ENCODE results near the gene PLSCR5.

PLSCR5 gene

DNA sequence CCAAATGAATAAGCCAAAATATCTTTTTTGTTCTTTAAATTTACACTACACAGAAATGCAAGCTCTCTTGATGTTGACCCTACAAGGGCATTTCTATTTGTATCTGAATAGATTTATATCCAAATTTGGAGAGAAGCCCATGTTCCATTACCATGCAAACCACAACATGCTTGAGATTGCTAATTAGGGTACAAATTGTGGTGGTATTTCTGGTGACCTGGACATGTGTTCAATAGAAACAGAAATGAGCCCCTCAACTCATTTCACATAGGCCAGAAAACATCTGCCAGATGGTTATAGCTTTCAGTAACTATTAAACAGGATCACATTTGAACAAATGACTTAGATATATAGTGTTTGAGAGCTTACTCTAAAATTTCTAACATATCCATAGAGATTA is 23.5 kb upstream of the PLSCR5 start:
- no peak overlapping the region for H3K9ac ChIP-seq (ENCODE audit: low read length)
- H3K4me1 ChIP-seq (ENCODE audit: control insufficient read depth, insufficient read depth, low read length): no peaks in the 10 kb centered on the region; the same call in 1 of the 2 replicates
- H3K36me3 ChIP-seq (ENCODE audit: control insufficient read depth, insufficient read depth, low read length): no peaks in the 10 kb centered on the region
- H3K4me3 ChIP-seq (ENCODE audit: low read depth, low read length): no peak overlapping the region
- no peaks in the 10 kb centered on the region for H3K27me3 ChIP-seq (ENCODE audit: control insufficient read depth, insufficient read depth, low read length)
- no peak overlapping the region for H3K27ac ChIP-seq (ENCODE audit: low read depth, low read length)
- H3K9me3 ChIP-seq (ENCODE audit: control insufficient read depth, insufficient read depth, low read depth, low read length): no peaks in the 10 kb centered on the region

DNA sequence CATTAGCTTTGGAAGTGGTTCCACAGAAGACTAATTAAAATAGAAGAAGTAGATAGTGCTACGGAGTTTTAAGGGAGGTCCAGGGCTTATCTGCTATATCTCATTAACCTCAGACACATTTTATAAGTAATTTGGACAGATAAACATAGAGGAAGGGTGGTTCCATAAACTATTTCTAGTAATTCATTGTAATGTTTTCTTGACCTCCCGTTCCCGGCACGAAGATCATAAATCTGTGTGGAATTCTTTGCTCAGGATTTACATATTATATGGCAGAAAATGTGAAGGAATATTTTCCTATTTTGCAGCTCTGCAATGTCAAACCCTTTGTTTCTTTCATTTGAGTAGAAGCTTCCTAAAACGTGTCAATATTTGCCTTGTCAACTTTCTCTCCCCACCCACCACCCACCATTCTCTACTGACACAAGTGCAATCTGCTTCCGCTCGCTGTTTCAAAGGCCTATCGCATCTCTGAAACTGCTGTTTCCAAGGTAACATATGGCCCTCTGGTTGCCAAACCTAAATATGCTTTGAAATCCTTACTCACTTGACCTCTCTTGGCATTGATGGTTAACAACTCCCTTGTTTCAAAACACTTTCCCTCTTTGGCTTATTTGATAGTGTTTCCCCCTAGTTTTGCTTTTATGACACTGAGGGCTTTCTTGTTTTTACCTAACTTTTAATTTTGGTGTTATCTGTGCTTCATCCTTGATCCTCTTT is 21.4 kb upstream of the PLSCR5 start:
- Histone ChIP-seq H3K36me3 (ENCODE audit: control insufficient read depth, insufficient read depth, low read length) (no peaks in the 10 kb centered on the region), H3K27ac (ENCODE audit: low read depth, low read length) (no peak overlapping the region), H3K9me3 (ENCODE audit: control insufficient read depth, insufficient read depth, low read depth, low read length) (no peaks in the 10 kb centered on the region), H3K4me1 (ENCODE audit: control insufficient read depth, insufficient read depth, low read length) (no peaks in the 10 kb centered on the region; the same call in 1 of the 2 replicates), H3K9ac (ENCODE audit: low read length) (no peak overlapping the region), H3K4me3 (ENCODE audit: low read depth, low read length) (no peak overlapping the region), H3K27me3 (ENCODE audit: control insufficient read depth, insufficient read depth, low read length) (no peaks in the 10 kb centered on the region)

DNA sequence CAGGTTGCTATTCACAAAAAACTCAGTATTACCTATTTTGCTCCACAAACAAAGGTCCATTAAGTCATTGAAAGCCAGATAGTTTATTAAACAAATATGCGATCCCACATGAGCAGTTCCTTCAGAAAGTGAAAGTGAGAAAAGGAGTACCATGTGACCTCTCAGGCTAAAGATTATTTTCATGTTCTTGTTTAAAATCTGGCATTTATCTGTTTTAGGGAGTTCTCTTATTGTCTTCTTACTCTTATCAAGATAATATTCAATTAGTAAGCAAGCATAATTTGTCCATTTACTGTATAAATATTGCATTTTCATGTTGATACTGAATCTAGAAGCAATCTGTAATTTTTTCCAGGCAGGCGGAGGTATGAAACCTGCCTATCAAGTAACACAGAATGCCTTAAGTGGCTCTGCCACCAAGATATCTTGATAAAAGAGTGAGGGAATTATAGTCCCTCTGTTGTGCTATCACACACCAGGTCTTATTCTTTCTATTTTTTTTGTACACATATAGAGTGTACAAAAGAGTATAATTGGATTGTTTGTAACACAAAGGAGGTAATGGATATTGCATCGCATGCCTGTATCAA is 20.1 kb upstream of the PLSCR5 start:
- Histone ChIP-seq H3K36me3 (ENCODE audit: control insufficient read depth, insufficient read depth, low read length) (no peaks in the 10 kb centered on the region), H3K9me3 (ENCODE audit: control insufficient read depth, insufficient read depth, low read depth, low read length) (no peaks in the 10 kb centered on the region), H3K4me1 (ENCODE audit: control insufficient read depth, insufficient read depth, low read length) (no peaks in the 10 kb centered on the region; the same call in 1 of the 2 replicates), H3K27ac (ENCODE audit: low read depth, low read length) (no peak overlapping the region), H3K4me3 (ENCODE audit: low read depth, low read length) (no peak overlapping the region), H3K9ac (ENCODE audit: low read length) (no peak overlapping the region), H3K27me3 (ENCODE audit: control insufficient read depth, insufficient read depth, low read length) (no peaks in the 10 kb centered on the region)

DNA sequence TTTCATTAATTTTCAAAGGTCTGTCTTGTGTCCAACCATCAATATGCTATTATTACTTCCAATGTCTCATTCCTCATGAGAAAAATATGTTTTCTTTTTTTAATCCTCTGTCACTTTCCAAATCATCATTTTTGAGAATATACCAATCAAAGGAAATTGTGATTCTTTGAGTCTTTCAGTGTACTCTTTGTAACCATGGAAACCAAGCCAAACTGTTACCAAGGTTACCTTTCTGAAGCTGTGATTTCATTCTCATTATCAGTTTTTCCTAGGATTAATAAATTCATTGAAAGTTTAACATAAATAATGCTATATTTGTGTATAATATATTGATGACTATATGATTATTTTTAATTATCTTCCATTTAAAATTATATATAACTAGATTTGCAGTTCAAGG is 16.6 kb upstream of the PLSCR5 start:
- Histone ChIP-seq H3K9ac (ENCODE audit: low read length) (no peak overlapping the region), H3K4me3 (ENCODE audit: low read depth, low read length) (no peak overlapping the region), H3K9me3 (ENCODE audit: control insufficient read depth, insufficient read depth, low read depth, low read length) (no peaks in the 10 kb centered on the region), H3K4me1 (ENCODE audit: control insufficient read depth, insufficient read depth, low read length) (no peaks in the 10 kb centered on the region), H3K27me3 (ENCODE audit: control insufficient read depth, insufficient read depth, low read length) (no peaks in the 10 kb centered on the region), H3K27ac (ENCODE audit: low read depth, low read length) (no peak overlapping the region), H3K36me3 (ENCODE audit: control insufficient read depth, insufficient read depth, low read length) (no peaks in the 10 kb centered on the region)

- Histone ChIP-seq H3K4me3 (ENCODE audit: low read depth, low read length) (no peak overlapping the region), H3K9ac (ENCODE audit: low read length) (no peak overlapping the region), H3K4me1 (ENCODE audit: control insufficient read depth, insufficient read depth, low read length) (no peaks in the 10 kb centered on the region), H3K27ac (ENCODE audit: low read depth, low read length) (no peak overlapping the region), H3K36me3 (ENCODE audit: control insufficient read depth, insufficient read depth, low read length) (no peaks in the 10 kb centered on the region), H3K27me3 (ENCODE audit: control insufficient read depth, insufficient read depth, low read length) (no peaks in the 10 kb centered on the region), H3K9me3 (ENCODE audit: control insufficient read depth, insufficient read depth, low read depth, low read length) (no peaks in the 10 kb centered on the region)
Observed at GRCh38 chr3:146612015-146612414, 6.9 kb upstream of the PLSCR5 start.

DNA sequence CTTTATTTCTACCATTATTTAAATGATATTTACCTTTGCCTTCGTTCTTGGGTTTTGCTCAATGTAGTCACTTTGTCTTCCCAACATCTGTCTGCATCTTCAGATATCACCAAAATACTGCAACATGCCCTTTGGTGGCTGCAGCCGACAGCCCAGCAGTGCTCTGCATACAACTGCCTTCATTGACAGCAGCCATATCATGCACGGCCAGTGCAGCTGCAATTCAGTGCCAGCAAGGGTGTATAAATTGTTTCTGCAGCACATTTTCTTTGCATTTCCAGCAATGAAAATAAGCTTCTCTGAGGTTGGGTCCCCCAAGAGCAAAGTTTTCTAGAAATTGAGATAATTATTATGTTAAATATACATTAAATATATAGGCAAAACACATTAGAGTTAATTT is 6.0 kb upstream of the PLSCR5 start:
- Histone ChIP-seq H3K4me1 (ENCODE audit: control insufficient read depth, insufficient read depth, low read length) (no peaks in the 10 kb centered on the region), H3K9me3 (ENCODE audit: control insufficient read depth, insufficient read depth, low read depth, low read length) (no peaks in the 10 kb centered on the region), H3K27me3 (ENCODE audit: control insufficient read depth, insufficient read depth, low read length) (no peaks in the 10 kb centered on the region), H3K9ac (ENCODE audit: low read length) (no peak overlapping the region), H3K27ac (ENCODE audit: low read depth, low read length) (no peak overlapping the region), H3K36me3 (ENCODE audit: control insufficient read depth, insufficient read depth, low read length) (no peaks in the 10 kb centered on the region), H3K4me3 (ENCODE audit: low read depth, low read length) (no peak overlapping the region)

DNA sequence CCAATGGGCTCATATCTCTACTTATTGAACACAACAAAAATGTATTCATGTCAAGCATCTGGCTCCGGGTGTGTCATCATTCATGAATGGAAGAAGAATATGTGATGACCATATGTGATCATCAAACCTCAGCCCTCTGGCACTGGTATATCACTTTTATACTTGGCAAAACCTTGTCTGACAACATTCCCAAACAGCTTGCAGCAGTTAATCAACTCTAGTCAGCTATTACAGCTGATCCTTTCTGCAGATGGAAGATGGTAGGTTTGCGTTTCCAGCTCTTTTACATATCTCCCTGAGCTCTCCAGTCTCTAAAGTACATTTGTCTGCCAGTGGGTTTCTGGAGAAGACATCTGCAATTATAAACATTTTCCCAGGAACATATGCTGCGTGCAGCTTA is 6.6 kb downstream of the PLSCR5 start:
- no peaks in the 10 kb centered on the region for H3K36me3 ChIP-seq (ENCODE audit: control insufficient read depth, insufficient read depth, low read length)
- H3K27ac ChIP-seq (ENCODE audit: low read depth, low read length): no peak overlapping the region
- no peak overlapping the region for H3K9ac ChIP-seq (ENCODE audit: low read length)
- no peaks in the 10 kb centered on the region for H3K27me3 ChIP-seq (ENCODE audit: control insufficient read depth, insufficient read depth, low read length)
- no peaks in the 10 kb centered on the region for H3K4me1 ChIP-seq (ENCODE audit: control insufficient read depth, insufficient read depth, low read length)
- H3K4me3 ChIP-seq (ENCODE audit: low read depth, low read length): no peak overlapping the region
- H3K9me3 ChIP-seq (ENCODE audit: control insufficient read depth, insufficient read depth, low read depth, low read length): no peaks in the 10 kb centered on the region

DNA sequence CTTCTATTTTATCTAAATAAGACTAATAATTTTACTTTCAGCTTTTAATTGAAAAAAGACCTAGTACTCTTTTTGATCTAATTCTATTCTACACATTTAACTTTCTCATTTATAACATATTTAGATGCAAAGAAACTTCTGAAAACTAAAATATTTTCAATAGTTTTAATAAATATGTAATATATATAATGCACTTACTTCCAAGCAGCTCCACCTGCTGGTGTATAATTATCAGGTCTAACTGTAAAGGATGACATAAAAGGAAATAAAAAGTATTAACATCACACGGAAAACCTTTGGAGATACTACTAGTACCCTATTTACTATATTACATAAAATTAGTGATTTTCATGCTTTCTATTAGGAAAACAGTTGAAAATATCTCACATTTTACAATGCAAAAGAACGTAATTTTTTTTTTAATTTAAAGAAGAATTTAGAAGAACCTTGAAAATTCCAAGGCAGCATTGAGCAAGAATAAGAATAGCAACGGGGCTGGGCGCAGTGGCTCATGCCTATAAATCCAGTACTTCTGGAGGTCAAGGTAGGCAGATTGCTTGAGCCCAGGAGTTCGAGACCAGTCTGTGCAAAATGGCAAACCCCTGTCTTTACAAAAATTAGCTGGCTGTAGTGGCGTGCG is 10.2 kb downstream of the PLSCR5 start:
- H3K9ac ChIP-seq (ENCODE audit: low read length): no peak overlapping the region
- no peaks in the 10 kb centered on the region for H3K4me1 ChIP-seq (ENCODE audit: control insufficient read depth, insufficient read depth, low read length)
- no peaks in the 10 kb centered on the region for H3K27me3 ChIP-seq (ENCODE audit: control insufficient read depth, insufficient read depth, low read length)
- no peak overlapping the region for H3K4me3 ChIP-seq (ENCODE audit: low read depth, low read length)
- H3K9me3 ChIP-seq (ENCODE audit: control insufficient read depth, insufficient read depth, low read depth, low read length): no peaks in the 10 kb centered on the region
- H3K36me3 ChIP-seq (ENCODE audit: control insufficient read depth, insufficient read depth, low read length): no peaks in the 10 kb centered on the region
- no peak overlapping the region for H3K27ac ChIP-seq (ENCODE audit: low read depth, low read length)

DNA sequence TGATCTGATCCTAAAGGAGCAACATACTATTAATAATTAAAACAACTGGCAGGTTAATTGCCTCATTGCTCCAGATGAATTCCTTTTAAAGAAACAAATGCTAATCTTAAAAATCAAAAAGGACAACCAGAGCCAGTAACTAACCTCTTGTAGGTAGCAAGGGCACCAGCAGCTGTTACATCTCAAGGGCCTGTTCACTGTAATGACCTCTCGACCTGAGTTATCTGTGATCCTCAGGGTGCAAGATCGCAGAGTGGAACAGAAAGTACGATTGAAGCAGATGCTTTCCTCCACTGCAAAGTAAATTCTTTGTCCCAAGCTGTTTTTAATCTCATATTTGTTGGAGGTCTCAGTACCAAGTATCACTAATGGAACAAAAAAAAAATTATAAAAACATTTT is 11.4 kb downstream of the PLSCR5 start:
- Histone ChIP-seq H3K27me3 (ENCODE audit: control insufficient read depth, insufficient read depth, low read length) (no peaks in the 10 kb centered on the region), H3K9me3 (ENCODE audit: control insufficient read depth, insufficient read depth, low read depth, low read length) (no peaks in the 10 kb centered on the region), H3K27ac (ENCODE audit: low read depth, low read length) (no peak overlapping the region), H3K4me1 (ENCODE audit: control insufficient read depth, insufficient read depth, low read length) (no peaks in the 10 kb centered on the region), H3K9ac (ENCODE audit: low read length) (no peak overlapping the region), H3K4me3 (ENCODE audit: low read depth, low read length) (no peak overlapping the region), H3K36me3 (ENCODE audit: control insufficient read depth, insufficient read depth, low read length) (no peaks in the 10 kb centered on the region)

DNA sequence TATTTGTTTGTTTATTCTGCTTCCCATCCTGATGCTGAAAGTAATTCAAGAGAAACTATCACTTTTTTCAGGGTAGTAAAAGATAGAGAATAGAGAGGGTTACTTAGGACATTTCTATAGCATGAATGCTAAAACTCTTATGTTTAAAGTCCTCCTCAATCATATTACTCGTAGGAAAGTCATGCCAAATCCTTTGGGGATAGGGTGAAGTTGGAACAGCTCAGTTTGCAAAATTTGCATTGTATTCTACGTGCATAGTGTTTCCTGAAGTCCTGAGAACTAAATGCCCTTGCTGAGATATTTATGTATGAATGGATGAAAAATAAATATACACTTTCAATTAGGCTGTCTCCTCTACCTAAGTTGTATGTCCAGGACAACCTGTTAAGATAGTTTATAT is 14.6 kb downstream of the PLSCR5 start:
- H3K27ac ChIP-seq (ENCODE audit: low read depth, low read length): no peak overlapping the region
- H3K9me3 ChIP-seq (ENCODE audit: control insufficient read depth, insufficient read depth, low read depth, low read length): no peaks in the 10 kb centered on the region
- H3K4me1 ChIP-seq (ENCODE audit: control insufficient read depth, insufficient read depth, low read length): no peaks in the 10 kb centered on the region; the same call in 1 of the 2 replicates
- H3K36me3 ChIP-seq (ENCODE audit: control insufficient read depth, insufficient read depth, low read length): no peaks in the 10 kb centered on the region
- no peak overlapping the region for H3K4me3 ChIP-seq (ENCODE audit: low read depth, low read length)
- H3K9ac ChIP-seq (ENCODE audit: low read length): no peak overlapping the region
- H3K27me3 ChIP-seq (ENCODE audit: control insufficient read depth, insufficient read depth, low read length): no peaks in the 10 kb centered on the region

DNA sequence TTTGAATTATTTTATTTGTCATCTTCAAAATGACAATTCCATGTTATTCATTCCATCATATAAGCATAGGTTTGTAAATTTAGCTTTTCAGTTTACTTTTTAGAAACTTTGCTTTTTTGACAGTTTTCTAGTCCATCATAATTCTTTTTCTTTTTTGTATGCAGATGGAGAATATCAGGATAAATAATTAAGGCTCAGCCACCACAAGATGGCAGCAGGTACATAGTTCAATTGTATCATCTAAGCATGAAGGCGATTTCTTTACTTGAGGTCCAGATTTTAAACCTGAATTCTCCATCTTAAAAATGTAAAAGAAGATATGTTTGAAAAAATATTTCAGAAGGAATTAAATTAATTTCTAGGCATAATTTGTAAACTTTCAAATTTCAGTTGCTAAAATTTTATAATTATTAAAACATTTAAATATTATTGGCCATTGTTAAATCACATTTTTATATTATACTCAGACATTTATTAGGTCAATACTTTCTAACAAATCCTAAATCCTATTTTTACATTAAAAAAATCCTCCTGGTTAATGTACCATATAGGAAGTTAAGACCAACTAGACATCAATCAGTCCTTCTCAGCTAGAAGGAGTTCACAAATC is 15.1 kb downstream of the PLSCR5 start:
- Histone ChIP-seq H3K27me3 (ENCODE audit: control insufficient read depth, insufficient read depth, low read length) (no peaks in the 10 kb centered on the region), H3K9ac (ENCODE audit: low read length) (no peak overlapping the region), H3K27ac (ENCODE audit: low read depth, low read length) (no peak overlapping the region), H3K4me1 (ENCODE audit: control insufficient read depth, insufficient read depth, low read length) (no peaks in the 10 kb centered on the region; the same call in 1 of the 2 replicates), H3K4me3 (ENCODE audit: low read depth, low read length) (no peak overlapping the region), H3K9me3 (ENCODE audit: control insufficient read depth, insufficient read depth, low read depth, low read length) (no peaks in the 10 kb centered on the region), H3K36me3 (ENCODE audit: control insufficient read depth, insufficient read depth, low read length) (no peaks in the 10 kb centered on the region)

Data from HUES6 (cell line).